Vagina (tissue), 2 donors: ENCODE results near the gene NEDD8. TPM values are rescaled to one million over a fixed set of nuclear protein-coding genes. Genes with fewer than 3 reads are reported as not detected.
A peak's percentile ranks its signal among the peaks of the same experiment; 100 is the strongest.

ENCODE experiments used
- DNase-seq, 2 donors: peaks; one replicate each; pipeline ENCODE4 v3.0.0-alpha.2; 2017; ENCODE audit errors: extremely low spot score in 2 of 2
- H3K27ac ChIP-seq: fragments of 200-600 bp; sonication (generic); one replicate; pipeline ENCODE4 v1.5.1; 2019
- H3K27me3 ChIP-seq: fragments of 200-600 bp; sonication (generic); one replicate; pipeline ENCODE4 v1.5.1; 2019
- H3K36me3 ChIP-seq, 2 donors: fragments of 200-600 bp; sonication (generic); one replicate each; pipeline ENCODE4 v1.5.1; 2017 to 2019
- H3K4me1 ChIP-seq: fragments of 200-600 bp; sonication (generic); one replicate; pipeline ENCODE4 v1.5.1; 2019
- H3K4me3 ChIP-seq, 2 donors: fragments of 200-600 bp; sonication (generic); 1 replicate in 1 of 2; 2 replicates in 1 of 2; pipeline ENCODE4 v1.5.1; 2016 to 2019
- H3K9me3 ChIP-seq: fragments of 200-600 bp; sonication (generic); one replicate; pipeline ENCODE4 v1.5.1; 2019
- CTCF ChIP-seq, 3 experiments: fragments of 450-650 bp in 2 of 3; fragments of 200-600 bp in 1 of 3; sonication (generic) in 1 of 3; IDR thresholded peaks; one replicate each; pipeline ENCODE4 v1.5.1; 2017 to 2019; ENCODE audit warnings: antibody characterized with exemption in 3 of 3, mild to moderate bottlenecking in 2 of 3, moderate library complexity in 2 of 3
- POLR2A ChIP-seq, 2 donors: fragments of 450-650 bp; IDR thresholded peaks; one replicate each; pipeline ENCODE4 v1.6.1; 2017; ENCODE audit warnings: antibody characterized with exemption in 2 of 2, mild to moderate bottlenecking in 2 of 2, moderate library complexity in 2 of 2
- POLR2AphosphoS5 ChIP-seq, 2 donors: sonication (generic); formaldehyde crosslinking; IDR thresholded peaks; one replicate each; pipeline ENCODE4 v1.9.0; 2017; ENCODE audit warnings: antibody characterized with exemption in 2 of 2, mild to moderate bottlenecking in 2 of 2, low read depth in 1 of 2; ENCODE audit not compliant: insufficient read depth in 1 of 2
- intact Hi-C: fragments of 100-400 bp; cut with DNase I; formaldehyde crosslinking; loops from one replicate; pipeline ENCODE4 v1.15.1; 2023
- total RNA-seq: library from RNA; depleted of rRNA; stranded (reverse); fragments of >200 nt; gene quantifications from one replicate; pipeline ENCODE4 v1.2.3, GENCODE V29; 2016

Gene NEDD8
- total RNA-seq, 1 donor from 2014 or later, result 140 TPM

- intact Hi-C loops, result no loop called here
- Histone ChIP-seq H3K27me3 (no peaks in the 10 kb centered on the region), H3K4me1 (peaks cover 36% of the 10 kb centered on the region), H3K4me3 (no peak overlapping the region), H3K36me3 (peaks cover 0 to 9% of the 10 kb centered on the region in 2 donors), H3K27ac (no peak overlapping the region), H3K9me3 (no peaks in the 10 kb centered on the region)
- DNase-seq, result no peak
- TF ChIP-seq CTCF (IDR thresholded peaks at IDR 0.05) (no peak), POLR2A (IDR thresholded peaks at IDR 0.05) (no peak), POLR2AphosphoS5 (IDR thresholded peaks at IDR 0.05; ENCODE audit: insufficient read depth in 1 of 2, low read depth in 1 of 2) (no peak)
Measured at GRCh38 chr14:24198814-24199524, 33.2 kb downstream of the NEDD8 start.

GRCh38 chr14:24197056-24197450 lies 35.1 kb downstream of the NEDD8 start:
- no peaks in the 10 kb centered on the region for H3K9me3 ChIP-seq
- H3K4me3 ChIP-seq, result no peak overlapping the region
- H3K36me3 ChIP-seq, result peaks cover 0 to 18% of the 10 kb centered on the region in 2 donors
- intact Hi-C loops, result no loop called here
- no peak overlapping the region for H3K27ac ChIP-seq
- H3K27me3 ChIP-seq, result no peaks in the 10 kb centered on the region
- H3K4me1 ChIP-seq, result peaks cover 39% of the 10 kb centered on the region
- TF ChIP-seq CTCF (IDR thresholded peaks at IDR 0.05), result no peak
- no peak for DNase-seq

- H3K4me3 ChIP-seq, result peak overlapping the region; percentile 65 to 72
Measured at GRCh38 chr14:24196071-24197055, 35.8 kb downstream of the NEDD8 start.

GRCh38 chr14:24195186-24196070 lies 36.7 kb downstream of the NEDD8 start, which contains the start of gene TM9SF1:
Gene TM9SF1, minus strand, starts transcription at chr14:24195441. Its CDS starts 422 bp downstream, at chr14:24195019.
- peak within 1 kb of the TSS; percentile 65 to 72 for H3K4me3 ChIP-seq
- H3K4me1 ChIP-seq, result peaks cover 39% of the 10 kb centered on the region
- peak in 1 of 2 donors; percentile 93 for DNase-seq
- H3K27ac ChIP-seq, result peak within 1 kb of the TSS; percentile 95
- H3K36me3 ChIP-seq, result peaks cover 0 to 13% of the 10 kb centered on the region in 2 donors
- H3K9me3 ChIP-seq, result no peaks in the 10 kb centered on the region
- intact Hi-C loops, result no loop called here
- TF ChIP-seq POLR2A (IDR thresholded peaks at IDR 0.05) (peak in 1 of 2 donors; percentile 52), CTCF (IDR thresholded peaks at IDR 0.05) (no peak), POLR2AphosphoS5 (IDR thresholded peaks at IDR 0.05; ENCODE audit: insufficient read depth in 1 of 2, low read depth in 1 of 2) (peak; percentile 81 to 94)
- H3K27me3 ChIP-seq, result no peaks in the 10 kb centered on the region

More at GRCh38 chr14:24196071-24197055, 35.8 kb downstream of the NEDD8 start:
- Histone ChIP-seq H3K36me3 (peaks cover 0 to 18% of the 10 kb centered on the region in 2 donors), H3K27ac (peak overlapping the region; percentile 95), H3K4me1 (peaks cover 39% of the 10 kb centered on the region), H3K9me3 (no peaks in the 10 kb centered on the region), H3K27me3 (no peaks in the 10 kb centered on the region)
- no peak for DNase-seq
- intact Hi-C loops, result no loop called here
- TF ChIP-seq POLR2AphosphoS5 (IDR thresholded peaks at IDR 0.05; ENCODE audit: insufficient read depth in 1 of 2, low read depth in 1 of 2), result no peak
- no peak for TF ChIP-seq POLR2A (IDR thresholded peaks at IDR 0.05)
- TF ChIP-seq CTCF (IDR thresholded peaks at IDR 0.05), result no peak
